ENCODE data around the gene ZNF121.

ZNF121 gene

GRCh38 chr19:9620842-9621155, 36.5 kb upstream of the ZNF121 start:
- TF ChIP-seq REST (IDR thresholded peaks at IDR 0.05; ENCODE audit: insufficient read depth in 1 of 2, low read depth in 2 of 2, low read length in 2 of 2), result no peak
- no peak for TF ChIP-seq SIN3A (IDR thresholded peaks at IDR 0.05; ENCODE audit: borderline replicate concordance, insufficient read depth, low read length)
- TF ChIP-seq POLR2AphosphoS5 (IDR thresholded peaks at IDR 0.05; ENCODE audit: low read depth, low read length), result no peak
- no peak for TF ChIP-seq TAF1 (IDR thresholded peaks at IDR 0.05; ENCODE audit: borderline replicate concordance, insufficient read depth, low read length)
- TF ChIP-seq FOXP2 (optimal IDR thresholded peaks at IDR 0.05; ENCODE audit: borderline replicate concordance, extremely low read depth, extremely low read length, insufficient read depth), result no peak

GRCh38 chr19:9615844-9616243, 31.5 kb upstream of the ZNF121 start:
- no peak for TF ChIP-seq POLR2AphosphoS5 (IDR thresholded peaks at IDR 0.05; ENCODE audit: low read depth, low read length)
- no peak for TF ChIP-seq SIN3A (IDR thresholded peaks at IDR 0.05; ENCODE audit: borderline replicate concordance, insufficient read depth, low read length)
- no peak for TF ChIP-seq REST (IDR thresholded peaks at IDR 0.05; ENCODE audit: insufficient read depth in 1 of 2, low read depth in 2 of 2, low read length in 2 of 2)
- TF ChIP-seq TAF1 (IDR thresholded peaks at IDR 0.05; ENCODE audit: borderline replicate concordance, insufficient read depth, low read length), result no peak
- TF ChIP-seq FOXP2 (optimal IDR thresholded peaks at IDR 0.05; ENCODE audit: borderline replicate concordance, extremely low read depth, extremely low read length, insufficient read depth), result no peak

GRCh38 chr19:9610484-9611113, 26.3 kb upstream of the ZNF121 start:
- TF ChIP-seq SIN3A (IDR thresholded peaks at IDR 0.05; ENCODE audit: borderline replicate concordance, insufficient read depth, low read length) (no peak), TAF1 (IDR thresholded peaks at IDR 0.05; ENCODE audit: borderline replicate concordance, insufficient read depth, low read length) (no peak)

- TF ChIP-seq SIN3A (IDR thresholded peaks at IDR 0.05; ENCODE audit: borderline replicate concordance, insufficient read depth, low read length), result no peak
- no peak for TF ChIP-seq REST (IDR thresholded peaks at IDR 0.05; ENCODE audit: insufficient read depth in 1 of 2, low read depth in 2 of 2, low read length in 2 of 2)
- no peak for TF ChIP-seq TAF1 (IDR thresholded peaks at IDR 0.05; ENCODE audit: borderline replicate concordance, insufficient read depth, low read length)
- TF ChIP-seq FOXP2 (optimal IDR thresholded peaks at IDR 0.05; ENCODE audit: borderline replicate concordance, extremely low read depth, extremely low read length, insufficient read depth), result no peak
- TF ChIP-seq POLR2AphosphoS5 (IDR thresholded peaks at IDR 0.05; ENCODE audit: low read depth, low read length), result no peak
Observed at GRCh38 chr19:9608912-9609311, 24.6 kb upstream of the ZNF121 start.

GRCh38 chr19:9597027-9597426, 12.7 kb upstream of the ZNF121 start:
- TF ChIP-seq FOXP2 (optimal IDR thresholded peaks at IDR 0.05; ENCODE audit: borderline replicate concordance, extremely low read depth, extremely low read length, insufficient read depth) (no peak), REST (IDR thresholded peaks at IDR 0.05; ENCODE audit: insufficient read depth in 1 of 2, low read depth in 2 of 2, low read length in 2 of 2) (no peak), TAF1 (IDR thresholded peaks at IDR 0.05; ENCODE audit: borderline replicate concordance, insufficient read depth, low read length) (no peak), SIN3A (IDR thresholded peaks at IDR 0.05; ENCODE audit: borderline replicate concordance, insufficient read depth, low read length) (no peak), POLR2AphosphoS5 (IDR thresholded peaks at IDR 0.05; ENCODE audit: low read depth, low read length) (no peak)

All from PFSK-1 (cell line).